Activated CD8-positive, alpha-beta memory T cell treated with anti-CD3 and anti-CD28 coated beads, Interleukin-2, amount 50 U/mL, for 1 hour (primary cell): ENCODE results near the gene NPFFR1.

Experiments used
- DNase-seq: peaks from one replicate; pipeline ENCODE4 v3.0.0-alpha.2; 2020; ENCODE audit errors: extremely low read depth

NPFFR1 gene

GRCh38 chr10:70283445-70284399 is at the start of gene NPFFR1:
TSS of gene NPFFR1 (minus strand) at chr10:70284004. CDS start at chr10:70283676, 328 bp downstream.
- DNase-seq: no peak

DNA sequence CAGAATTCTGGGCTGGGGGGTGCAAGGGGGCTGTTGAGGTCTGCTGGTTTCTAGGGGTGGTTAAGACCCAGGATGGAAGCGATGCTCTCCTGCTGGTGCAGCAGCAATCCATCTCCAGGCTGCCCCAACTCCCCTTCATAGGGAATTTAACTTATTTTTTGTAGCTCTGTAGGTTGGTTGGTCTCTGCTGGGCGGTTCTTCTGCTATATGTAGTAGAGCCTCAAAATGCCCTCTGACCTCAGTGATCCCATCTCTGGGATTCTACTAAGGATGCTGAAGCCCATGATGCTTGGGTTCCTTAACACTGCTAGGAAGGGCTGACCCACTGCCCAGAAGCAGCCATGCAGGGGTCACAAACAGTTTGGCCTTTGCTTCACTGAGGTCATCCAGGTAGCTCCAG is 49.5 kb upstream of the NPFFR1 start:
- no peak for DNase-seq

- no peak for DNase-seq
Observed at GRCh38 chr10:70331486-70332268, 47.9 kb upstream of the NPFFR1 start.

GRCh38 chr10:70331160-70331485 is 47.3 kb upstream of the NPFFR1 start:
- DNase-seq: no peak

DNA sequence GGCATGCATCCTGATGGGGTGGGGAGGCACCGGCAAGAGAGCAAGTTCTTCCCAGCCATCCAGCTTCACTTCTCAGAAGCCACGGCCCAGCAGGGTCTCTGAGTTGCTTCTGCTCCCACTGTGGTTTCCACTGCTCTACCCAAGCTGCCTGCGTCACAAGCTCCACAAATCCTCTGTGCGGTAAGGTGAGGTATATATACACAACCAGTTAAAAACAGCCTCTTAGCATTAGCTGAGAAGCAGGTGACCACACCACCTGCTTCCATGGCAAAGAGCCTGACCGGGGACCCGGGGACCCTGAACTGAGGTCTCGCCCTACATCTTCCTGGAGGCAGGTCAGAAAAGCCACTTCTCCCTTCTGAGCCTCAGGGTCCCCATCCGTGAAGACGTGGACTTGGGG is 46.9 kb upstream of the NPFFR1 start:
- no peak for DNase-seq

DNA sequence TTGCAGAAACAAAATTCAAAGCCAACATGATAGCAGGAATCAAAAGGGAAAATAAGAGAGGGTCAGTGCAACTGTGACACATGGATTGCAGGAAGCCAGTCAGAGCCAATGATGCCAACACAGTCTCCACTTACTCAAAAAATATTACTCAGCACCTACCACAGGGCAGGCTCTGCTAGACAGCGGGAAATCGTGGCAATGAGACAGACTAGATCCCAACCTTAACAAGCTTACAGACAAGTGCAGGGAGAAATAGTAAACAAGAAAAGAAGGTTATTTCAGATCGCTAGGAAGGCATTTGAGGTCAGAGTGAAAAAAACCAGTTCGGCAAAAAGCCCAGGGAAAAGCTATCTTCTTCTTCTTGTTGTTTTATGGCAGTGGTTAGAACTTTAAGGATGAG is 45.2 kb upstream of the NPFFR1 start:
- no peak for DNase-seq

GRCh38 chr10:70328018-70328417 is 44.2 kb upstream of the NPFFR1 start:
- DNase-seq: no peak

DNA sequence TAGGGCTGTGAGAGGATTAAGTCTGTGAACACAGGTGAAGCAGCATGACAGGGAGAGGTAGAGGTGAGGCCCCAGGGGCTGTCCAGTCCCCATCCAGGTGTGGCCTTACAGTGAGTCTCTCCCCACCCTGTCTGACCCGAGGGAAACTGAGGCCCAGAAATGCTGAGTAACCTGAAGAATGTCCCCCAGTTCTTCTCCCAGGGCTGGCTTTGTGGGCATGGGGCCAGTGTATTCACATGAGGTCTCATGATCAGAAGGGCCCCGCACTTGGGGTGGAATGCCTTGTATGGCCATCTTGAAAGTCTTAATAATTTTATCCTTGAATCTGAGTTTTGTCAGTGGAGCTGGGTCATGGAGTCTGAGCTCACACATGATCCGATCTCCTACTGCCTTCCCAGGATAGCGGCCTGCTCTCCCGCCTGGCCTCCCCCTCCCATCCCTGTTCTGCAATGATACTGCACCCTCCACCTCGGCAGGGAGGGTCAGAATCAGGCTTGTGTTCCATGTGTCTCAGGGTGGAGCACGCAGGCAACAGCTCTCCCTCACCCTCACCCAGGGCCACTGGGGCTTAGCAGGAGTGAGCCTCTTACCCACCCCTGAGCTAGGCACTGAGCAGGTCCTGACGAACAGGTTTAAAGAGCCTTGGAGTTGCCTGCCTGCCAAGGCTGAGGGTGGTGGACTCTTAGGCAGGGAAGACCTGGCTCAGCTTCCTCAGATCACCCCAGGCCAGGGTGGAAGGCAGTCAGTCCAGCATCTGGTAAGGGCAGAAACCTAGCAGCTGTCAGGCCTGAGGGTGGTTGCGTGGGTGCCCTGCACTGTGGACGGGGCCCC is 41.4 kb upstream of the NPFFR1 start:
- no peak for DNase-seq

- DNase-seq: no peak
Observed at GRCh38 chr10:70324339-70324861, 40.6 kb upstream of the NPFFR1 start.

- DNase-seq: no peak
Observed at GRCh38 chr10:70323697-70324338, 40.0 kb upstream of the NPFFR1 start.

DNA sequence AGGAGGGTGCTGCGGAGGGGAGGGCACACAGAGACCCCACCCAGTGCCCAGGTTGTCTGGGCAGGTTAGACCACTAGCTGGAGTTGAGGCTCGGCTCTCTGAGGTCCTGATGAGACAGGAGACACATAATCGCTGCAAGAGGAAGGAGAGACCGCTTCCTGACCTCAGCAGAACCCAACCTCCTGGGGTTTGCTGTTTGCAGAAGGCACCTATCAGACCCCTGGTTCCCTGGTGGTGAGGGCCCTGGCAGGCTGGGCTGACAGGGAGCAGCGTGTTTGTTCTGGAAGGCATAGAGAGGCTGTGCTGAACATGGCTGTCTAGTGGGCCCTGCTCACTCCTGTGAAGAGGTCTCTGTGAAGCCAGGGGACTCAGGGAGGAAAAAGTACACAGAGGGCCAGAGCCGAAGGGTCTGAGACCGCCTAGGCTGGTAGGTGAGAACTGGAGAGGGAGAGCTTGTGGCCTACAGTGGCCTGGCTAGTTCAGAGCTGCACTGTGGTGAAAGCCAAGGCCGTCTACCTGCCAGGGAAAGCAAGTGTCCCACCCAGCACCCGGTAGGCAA is 39.4 kb upstream of the NPFFR1 start:
- no peak for DNase-seq

DNA sequence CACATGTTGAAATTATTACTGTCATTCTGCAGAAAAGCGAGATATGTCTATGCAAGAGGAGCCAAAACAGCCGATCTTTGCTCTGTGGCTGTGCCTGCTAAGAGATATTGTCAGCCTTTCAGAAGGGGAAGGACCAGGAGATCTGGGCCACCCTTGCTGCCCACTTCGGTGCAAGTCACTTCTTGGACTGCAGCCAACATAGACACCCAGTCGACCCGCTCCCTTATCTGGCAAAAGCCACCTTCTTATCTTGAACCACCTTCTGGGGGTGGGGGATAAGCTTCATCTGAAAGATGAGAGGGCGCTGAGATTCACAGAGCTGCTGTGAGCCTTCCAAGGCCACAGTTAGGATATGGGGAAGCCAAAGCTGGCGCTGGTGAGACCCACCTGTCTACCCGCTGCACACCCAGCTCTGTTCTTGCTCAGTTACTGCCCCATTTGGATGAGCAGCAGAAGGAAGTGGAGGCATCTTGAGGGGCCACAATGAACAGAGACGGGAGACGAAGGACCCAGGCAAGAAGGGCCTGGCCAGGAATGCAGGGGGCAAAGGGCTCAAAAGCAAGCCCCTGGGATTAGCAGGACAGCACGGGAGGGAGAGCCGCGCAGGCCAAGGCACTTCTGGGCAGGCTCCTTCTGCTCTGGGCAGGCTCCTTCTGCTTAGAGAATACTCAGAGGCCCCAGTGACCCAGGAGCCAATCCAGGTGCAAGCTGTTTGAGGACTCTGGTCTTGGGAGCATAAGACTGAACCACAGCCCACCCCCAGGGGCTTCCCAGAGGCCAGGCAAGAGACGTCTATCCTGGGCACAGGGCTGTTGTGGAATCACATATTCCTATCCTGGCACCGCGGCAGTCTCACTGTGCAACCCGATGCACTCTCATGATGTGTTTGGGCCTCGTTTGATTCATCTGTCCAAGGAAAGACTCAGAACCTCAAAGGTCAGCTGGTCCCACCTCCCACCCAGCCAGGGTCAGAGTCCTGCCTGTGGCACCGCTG is 38.4 kb upstream of the NPFFR1 start:
- no peak for DNase-seq

DNA sequence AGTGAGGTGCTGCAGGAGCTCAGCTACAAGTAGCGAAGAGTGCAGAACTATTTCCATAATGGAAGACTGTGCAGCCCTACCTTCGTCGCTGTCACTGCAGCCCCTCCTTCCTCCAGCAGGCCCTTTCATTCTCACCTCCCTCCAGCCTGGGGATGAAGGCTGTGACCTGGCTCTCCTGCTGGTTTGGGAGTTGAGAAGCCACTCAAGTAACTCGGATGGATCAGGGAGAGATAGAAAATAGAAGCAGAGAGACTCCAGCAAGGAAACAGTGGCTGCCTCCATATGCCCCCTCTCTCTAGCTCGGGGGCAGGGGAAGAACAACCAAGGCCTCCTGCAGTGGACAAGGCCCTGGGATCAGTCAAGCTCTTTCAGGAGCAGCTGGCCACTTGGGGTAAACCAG is 37.4 kb upstream of the NPFFR1 start:
- DNase-seq: no peak

DNA sequence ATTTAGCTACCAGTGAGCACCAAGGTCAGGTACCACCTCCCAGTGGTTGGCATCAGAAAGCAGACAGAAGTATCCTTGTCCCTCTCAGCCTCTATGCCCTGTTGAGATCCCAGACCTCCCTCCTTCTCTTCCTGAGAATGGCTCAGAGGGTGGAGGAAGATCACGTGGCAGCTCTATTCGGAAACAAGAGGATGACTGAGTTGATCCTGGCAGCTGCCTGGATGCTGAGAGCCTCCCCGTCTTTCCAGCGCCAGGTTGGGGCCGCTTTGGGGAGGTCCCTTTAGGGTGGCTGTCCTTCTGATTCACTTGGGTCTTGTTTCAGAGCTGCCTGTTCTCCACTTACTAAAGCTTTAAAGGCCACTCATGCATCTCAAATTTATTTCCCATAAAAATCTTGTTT is 36.9 kb upstream of the NPFFR1 start:
- no peak for DNase-seq

DNA sequence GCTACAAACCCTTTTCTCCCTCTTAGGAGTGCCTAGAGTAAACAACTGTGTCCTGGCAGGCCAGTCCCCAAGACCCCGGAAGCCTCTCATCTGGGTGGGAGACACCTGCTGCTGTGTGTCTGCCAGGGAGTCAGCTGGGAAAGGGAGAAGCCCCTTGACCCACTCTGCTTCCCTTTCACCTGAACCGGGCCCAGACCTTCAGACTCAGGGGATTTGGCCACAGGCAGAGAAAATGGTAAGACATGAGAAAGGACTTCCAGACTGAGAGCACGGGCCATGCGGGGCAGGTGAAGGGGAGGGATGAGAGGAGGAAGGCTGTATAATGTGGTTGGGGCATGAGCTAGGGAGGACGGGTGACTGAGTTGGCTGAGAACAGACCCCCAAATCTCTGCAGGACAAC is 36.0 kb upstream of the NPFFR1 start:
- no peak for DNase-seq

DNA sequence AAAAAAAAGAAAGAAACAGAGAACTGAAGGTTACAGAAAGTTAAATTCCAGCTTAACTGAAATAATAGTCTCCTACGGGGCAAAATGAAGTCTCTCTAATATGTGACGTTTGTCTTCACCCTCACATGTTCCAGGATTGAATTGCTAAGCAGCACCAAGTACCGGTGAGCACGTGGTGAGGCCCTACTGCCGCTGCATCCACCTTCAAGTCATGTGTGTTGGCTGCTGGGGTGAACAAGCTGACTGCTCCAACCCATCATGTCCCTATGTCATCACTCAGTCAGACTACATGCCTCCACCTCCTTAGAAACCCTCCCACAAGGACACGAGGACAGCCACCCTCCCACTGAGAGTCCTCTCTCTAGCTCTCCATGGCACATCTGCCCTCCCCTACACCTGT is 35.4 kb upstream of the NPFFR1 start:
- no peak for DNase-seq

DNA sequence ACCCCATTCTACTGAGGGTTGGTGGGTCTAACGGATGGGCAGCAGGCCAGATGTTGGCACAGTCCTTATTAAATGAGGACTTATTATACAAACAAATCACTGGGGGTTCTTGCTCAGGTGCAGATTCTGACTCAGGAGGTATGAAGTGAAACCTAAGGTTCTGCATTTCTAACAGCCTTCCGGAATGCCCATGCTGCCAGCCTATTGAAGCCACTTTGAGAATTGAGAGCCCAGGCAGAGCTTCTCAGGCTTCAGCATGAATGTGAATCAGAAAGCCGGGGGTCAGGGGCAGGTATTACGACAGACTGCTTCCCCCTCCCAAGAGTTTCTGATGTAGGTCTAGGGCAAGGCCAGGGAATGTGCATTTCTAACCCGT is 34.1 kb upstream of the NPFFR1 start:
- no peak for DNase-seq

GRCh38 chr10:70317272-70317942 is 33.6 kb upstream of the NPFFR1 start:
- no peak for DNase-seq

DNA sequence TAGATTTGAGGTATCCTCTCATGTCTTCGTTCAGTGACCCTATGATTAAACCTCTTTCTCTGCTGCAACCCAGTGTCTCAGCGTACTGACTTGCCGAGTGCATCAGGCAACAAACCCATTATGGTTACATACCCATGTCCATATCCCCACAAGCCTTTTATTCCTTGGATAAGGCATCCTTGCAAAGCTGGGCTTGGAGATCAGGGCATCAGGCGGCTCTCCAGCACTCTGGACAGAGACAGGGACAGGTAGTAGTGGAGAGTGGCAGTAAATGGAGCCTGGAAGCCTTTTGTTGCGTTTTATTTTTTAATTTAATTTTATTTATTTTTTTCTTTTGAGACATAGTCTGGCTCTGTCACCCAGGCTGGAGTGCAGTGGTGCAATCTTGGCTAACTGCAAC is 32.0 kb upstream of the NPFFR1 start:
- DNase-seq: no peak
